CD4-positive, alpha-beta T cell treated with Interleukin-2 at 100 ng/mL for 4 hours (primary cell): ENCODE measurements around the gene FMO4.
"Not testable (repeated sequence)": the region's sequence is repeated elsewhere in the genome, so short reads cannot be mapped to it uniquely, and the experiment has no call there.

Source experiments
- DNase-seq: peaks from one replicate; pipeline ENCODE4 v3.0.0-alpha.2; 2020; ENCODE audit warnings: low spot score

FMO4 gene

GRCh38 chr1:171389171-171389570, 75.2 kb downstream of the FMO4 start:
- DNase-seq = no peak

GRCh38 chr1:171390740-171391139, 76.8 kb downstream of the FMO4 start:
- DNase-seq = not testable (repeated sequence)
